Measurements from ENCODE around the gene KCNA2. TPM values are rescaled to one million over a fixed set of nuclear protein-coding genes. Genes with fewer than 3 reads are reported as not detected.
A peak's percentile ranks its signal among the peaks of the same experiment; 100 is the strongest.

KCNA2 gene
- total RNA-seq, 4 donors from 2014 or later = 0.31 to 2.9 (median 1.0) TPM

DNA sequence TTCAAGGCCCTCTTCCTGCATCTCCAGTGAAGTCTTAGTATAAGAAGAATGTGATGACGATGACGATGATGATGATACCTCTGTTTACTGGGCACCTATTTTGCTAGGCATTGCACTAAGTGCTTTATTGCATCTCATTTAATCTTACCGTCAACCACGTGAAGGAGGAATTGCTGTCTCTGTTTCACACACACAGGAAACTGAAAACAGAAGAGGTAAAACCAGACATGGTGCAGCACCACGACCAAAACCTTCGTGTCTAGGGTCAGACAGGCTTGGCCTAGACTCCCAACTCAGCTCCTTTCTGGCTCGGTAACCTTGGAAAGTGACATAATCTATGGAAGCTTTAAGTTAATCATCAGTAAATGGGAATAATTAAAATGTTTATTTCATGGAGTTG, 20.7 kb upstream of the KCNA2 start:
- Histone ChIP-seq H3K36me3 (no peaks in the 10 kb centered on the region), H3K4me3 (no peak overlapping the region), H3K27me3 (no peaks in the 10 kb centered on the region), H3K9me3 (no peaks in the 10 kb centered on the region), H3K27ac (no peak overlapping the region), H3K4me1 (no peaks in the 10 kb centered on the region)
- ATAC-seq (no peak), DNase-seq (no peak)
- intact Hi-C loops (cut with DNase I; ENCODE audit: low total_unique reads) (no loop called here), in situ Hi-C loops (cut with MboI; ENCODE audit: low sequenced_read_pairs in 4 of 4) (loop anchor here in 2 of 4 donors (5.0 kb wide), 1 partner anchor 155 kb away; no protein-coding TSS in a partner anchor)
- no peak for TF ChIP-seq POLR2A (IDR thresholded peaks at IDR 0.05)
- TF ChIP-seq, protein P1, sequence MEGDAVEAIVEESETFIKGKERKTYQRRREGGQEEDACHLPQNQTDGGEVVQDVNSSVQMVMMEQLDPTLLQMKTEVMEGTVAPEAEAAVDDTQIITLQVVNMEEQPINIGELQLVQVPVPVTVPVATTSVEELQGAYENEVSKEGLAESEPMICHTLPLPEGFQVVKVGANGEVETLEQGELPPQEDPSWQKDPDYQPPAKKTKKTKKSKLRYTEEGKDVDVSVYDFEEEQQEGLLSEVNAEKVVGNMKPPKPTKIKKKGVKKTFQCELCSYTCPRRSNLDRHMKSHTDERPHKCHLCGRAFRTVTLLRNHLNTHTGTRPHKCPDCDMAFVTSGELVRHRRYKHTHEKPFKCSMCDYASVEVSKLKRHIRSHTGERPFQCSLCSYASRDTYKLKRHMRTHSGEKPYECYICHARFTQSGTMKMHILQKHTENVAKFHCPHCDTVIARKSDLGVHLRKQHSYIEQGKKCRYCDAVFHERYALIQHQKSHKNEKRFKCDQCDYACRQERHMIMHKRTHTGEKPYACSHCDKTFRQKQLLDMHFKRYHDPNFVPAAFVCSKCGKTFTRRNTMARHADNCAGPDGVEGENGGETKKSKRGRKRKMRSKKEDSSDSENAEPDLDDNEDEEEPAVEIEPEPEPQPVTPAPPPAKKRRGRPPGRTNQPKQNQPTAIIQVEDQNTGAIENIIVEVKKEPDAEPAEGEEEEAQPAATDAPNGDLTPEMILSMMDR (IDR thresholded peaks at IDR 0.05 in 4 of 5, conservative IDR thresholded peaks at IDR 0.05 in 1 of 5) = no peak

GRCh38 chr1:110620686-110621085, 14.5 kb upstream of the KCNA2 start:
- TF ChIP-seq POLR2A (IDR thresholded peaks at IDR 0.05) = no peak
- TF ChIP-seq, protein P1 (IDR thresholded peaks at IDR 0.05 in 4 of 5, conservative IDR thresholded peaks at IDR 0.05 in 1 of 5) = no peak
- no peak overlapping the region for H3K4me3 ChIP-seq
- H3K27me3 ChIP-seq = peaks cover 13 to 32% (median 16%) of the 10 kb centered on the region in 3 donors
- intact Hi-C loops (cut with DNase I; ENCODE audit: low total_unique reads) = no loop called here
- in situ Hi-C loops (cut with MboI; ENCODE audit: low sequenced_read_pairs in 4 of 4) = loop anchor here in 1 of 4 donors (5.0 kb wide), 1 partner anchor 162 kb away; no protein-coding TSS in a partner anchor
- no peak overlapping the region for H3K27ac ChIP-seq
- no peaks in the 10 kb centered on the region for H3K4me1 ChIP-seq
- DNase-seq (no peak), ATAC-seq (no peak)
- no peaks in the 10 kb centered on the region for H3K9me3 ChIP-seq
- no peaks in the 10 kb centered on the region for H3K36me3 ChIP-seq

GRCh38 chr1:110620250-110620615, 14.1 kb upstream of the KCNA2 start:
- Histone ChIP-seq H3K9me3 (no peaks in the 10 kb centered on the region), H3K27ac (no peak overlapping the region), H3K4me3 (no peak overlapping the region), H3K27me3 (peaks cover 13 to 32% (median 16%) of the 10 kb centered on the region in 3 donors), H3K36me3 (no peaks in the 10 kb centered on the region), H3K4me1 (no peaks in the 10 kb centered on the region)
- in situ Hi-C loops (cut with MboI; ENCODE audit: low sequenced_read_pairs in 4 of 4) = loop anchor here in 1 of 4 donors (5.0 kb wide), 1 partner anchor 162 kb away; no protein-coding TSS in a partner anchor
- DNase-seq (no peak), ATAC-seq (no peak)
- TF ChIP-seq POLR2A (IDR thresholded peaks at IDR 0.05) = no peak
- TF ChIP-seq, protein P1 (IDR thresholded peaks at IDR 0.05 in 4 of 5, conservative IDR thresholded peaks at IDR 0.05 in 1 of 5) = no peak
- intact Hi-C loops (cut with DNase I; ENCODE audit: low total_unique reads) = no loop called here

DNA sequence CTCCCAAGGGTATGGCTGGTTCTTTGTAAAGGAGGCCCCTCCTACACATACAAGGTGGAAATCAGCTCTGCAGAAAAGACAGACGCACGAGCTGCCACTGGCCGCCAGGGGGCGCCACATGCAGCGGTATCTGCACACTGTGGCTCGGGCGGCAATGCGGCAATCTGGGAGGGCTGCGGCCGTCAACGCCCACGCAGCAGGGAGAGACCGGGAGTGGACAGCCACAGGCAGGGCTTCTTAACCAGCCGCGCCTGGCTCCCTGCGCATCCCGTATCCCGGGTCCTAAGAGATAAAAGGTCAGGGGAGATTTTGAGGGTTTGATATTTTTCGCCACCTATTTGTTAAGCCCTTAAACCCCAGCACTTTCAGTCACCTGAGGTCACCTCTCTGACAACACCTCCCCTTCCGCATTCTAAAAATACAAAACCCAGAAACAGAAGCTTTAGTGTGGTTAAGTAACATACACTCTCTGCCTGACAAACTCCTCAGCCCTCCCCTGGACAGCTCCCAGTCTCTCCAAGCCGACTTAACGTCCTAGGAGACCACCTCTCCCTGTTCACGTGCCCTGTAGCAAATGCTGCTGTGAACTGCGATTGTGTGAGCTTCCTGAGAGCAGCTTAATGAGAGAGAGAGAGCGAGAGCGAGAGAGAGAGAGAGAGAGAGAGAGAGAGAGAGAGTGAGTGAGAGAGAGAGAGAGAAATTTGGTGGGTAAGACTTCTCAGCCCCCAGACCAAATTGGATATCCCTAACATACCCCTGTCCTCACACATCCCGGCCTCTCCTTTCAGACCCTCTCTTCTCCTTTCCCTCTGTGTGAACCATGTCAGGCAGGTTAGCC, 13.5 kb upstream of the KCNA2 start:
- intact Hi-C loops (cut with DNase I; ENCODE audit: low total_unique reads) = loop anchor here (5.0 kb wide), 2 partner anchors 148 to 163 kb away; no protein-coding TSS in a partner anchor
- H3K4me1 ChIP-seq = no peaks in the 10 kb centered on the region
- peaks cover 13 to 32% (median 16%) of the 10 kb centered on the region in 3 donors for H3K27me3 ChIP-seq

More for the DNA sequence above, 13.5 kb upstream of the KCNA2 start:
- in situ Hi-C loops (cut with MboI; ENCODE audit: low sequenced_read_pairs in 4 of 4) = loop anchor here in 2 of 4 donors (5.0 to 10.0 kb wide), 2 partner anchors 65 to 163 kb away; no protein-coding TSS in a partner anchor
- Histone ChIP-seq H3K4me3 (no peak overlapping the region), H3K9me3 (no peaks in the 10 kb centered on the region), H3K36me3 (no peaks in the 10 kb centered on the region), H3K27ac (no peak overlapping the region)
- TF ChIP-seq, protein P1 (IDR thresholded peaks at IDR 0.05 in 4 of 5, conservative IDR thresholded peaks at IDR 0.05 in 1 of 5) = peak; percentile 62 to 88 (median 79)
- TF ChIP-seq POLR2A (IDR thresholded peaks at IDR 0.05) = no peak
- peak in 1 of 2 donors; percentile 33 for ATAC-seq
- peak; percentile 23 to 45 for DNase-seq

Measured in gastrocnemius medialis (tissue), 4 donors.